Liver (tissue), 3 donors: Measurements from ENCODE around the gene SLC25A44.

ENCODE experiments used
- ATF3 ChIP-seq: IDR thresholded peaks from 2 replicates; pipeline ENCODE4 v1.6.1; 2016; ENCODE audit warnings: antibody characterized with exemption
- CTCF ChIP-seq: fragments of 150-350 bp; IDR thresholded peaks from 2 replicates; pipeline ENCODE4 v1.5.1; 2017; ENCODE audit warnings: improper control_type of control experiment, low read depth, low read length; ENCODE audit not compliant: missing input control
- GABPA ChIP-seq, 2 donors: IDR thresholded peaks in 1 of 2; conservative IDR thresholded peaks in 1 of 2; 2 replicates each; pipeline ENCODE4 v1.6.1; 2016; ENCODE audit warnings: antibody characterized with exemption in 2 of 2, mild to moderate bottlenecking in 1 of 2, moderate library complexity in 1 of 2
- HNF4A ChIP-seq, 2 donors: conservative IDR thresholded peaks; 2 replicates each; pipeline ENCODE4 v1.6.1; 2016; ENCODE audit warnings: antibody characterized with exemption in 2 of 2, mild to moderate bottlenecking in 2 of 2
- JUND ChIP-seq, 2 donors: IDR thresholded peaks; 2 replicates each; pipeline ENCODE4 v1.6.1; 2016; ENCODE audit warnings: antibody characterized with exemption in 2 of 2
- MAX ChIP-seq: IDR thresholded peaks from 2 replicates; pipeline ENCODE4 v1.6.1; 2016; ENCODE audit warnings: antibody characterized with exemption
- RAD21 ChIP-seq, 2 donors: IDR thresholded peaks; 2 replicates each; pipeline ENCODE4 v1.6.1; 2016; ENCODE audit warnings: antibody characterized with exemption in 2 of 2, mild to moderate bottlenecking in 2 of 2
- REST ChIP-seq: IDR thresholded peaks from 2 replicates; pipeline ENCODE4 v1.6.1; 2016; ENCODE audit warnings: antibody characterized with exemption, mild to moderate bottlenecking
- TAF1 ChIP-seq: conservative IDR thresholded peaks from 2 replicates; pipeline ENCODE4 v1.6.1; 2016; ENCODE audit warnings: antibody characterized with exemption, mild to moderate bottlenecking
- YY1 ChIP-seq: IDR thresholded peaks from 2 replicates; pipeline ENCODE4 v1.6.1; 2016; ENCODE audit warnings: antibody characterized with exemption, mild to moderate bottlenecking
- ZBTB33 ChIP-seq: IDR thresholded peaks from 2 replicates; pipeline ENCODE4 v1.6.1; 2016; ENCODE audit warnings: antibody characterized with exemption
- donor health status: healthy.
- donor health status: healthy.

- TF ChIP-seq CTCF (no peak), JUND (IDR thresholded peaks at IDR 0.05) (no peak), ATF3 (no peak), MAX (no peak), YY1 (no peak), HNF4A (conservative IDR thresholded peaks at IDR 0.05) (no peak), RAD21 (IDR thresholded peaks at IDR 0.05) (no peak), ZBTB33 (no peak), REST (no peak), GABPA (IDR thresholded peaks at IDR 0.05 in 1 of 2, conservative IDR thresholded peaks at IDR 0.05 in 1 of 2) (no peak), TAF1 (no peak)
These were observed 38.4 kb downstream of the SLC25A44 start for GRCh38 chr1:156232201-156232894.
